HL-60 (cell line): ENCODE data around the gene ELMO1.

ENCODE experiments used
- CTCF ChIP-seq: IDR thresholded peaks from one replicate; pipeline ENCODE4 v1.5.1; 2011; ENCODE audit warnings: low read length, control low read depth, inconsistent platforms; ENCODE audit not compliant: insufficient read depth
- GABPA ChIP-seq: IDR thresholded peaks from 2 replicates; pipeline ENCODE4 v1.6.1; 2012; ENCODE audit warnings: low read depth
- POLR2AphosphoS5 ChIP-seq: IDR thresholded peaks from 2 replicates; pipeline ENCODE4 v1.6.1; 2012; ENCODE audit warnings: low read depth

DNA sequence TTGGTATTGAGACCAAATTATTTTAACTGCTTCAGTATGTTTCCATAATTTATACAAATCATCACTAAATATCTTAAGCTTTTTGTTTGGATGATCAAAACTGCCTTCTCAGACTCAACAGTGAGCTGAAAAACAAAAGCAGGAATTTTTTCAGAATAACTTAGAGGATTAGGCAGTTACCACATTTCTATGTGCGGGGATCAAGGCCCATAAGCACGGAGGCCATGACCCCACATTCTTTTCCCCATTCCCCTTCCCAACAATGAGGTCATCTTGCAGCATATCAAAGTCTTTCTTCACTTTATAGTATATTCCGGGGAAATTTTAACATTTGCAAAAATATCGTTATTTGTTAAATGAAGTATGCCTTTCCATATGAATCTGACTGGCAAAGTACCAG is 125.8 kb downstream of the ELMO1 start:
- TF ChIP-seq CTCF (no peak), GABPA (no peak), POLR2AphosphoS5 (no peak)
